Large intestine (tissue), 3 donors: ENCODE measurements around the gene CRYAB. TPM values are rescaled to one million over a fixed set of nuclear protein-coding genes. Genes with fewer than 3 reads are reported as not detected.
A peak's percentile ranks its signal among the peaks of the same experiment; 100 is the strongest.
"Not testable (repeated sequence)": the region's sequence is repeated elsewhere in the genome, so short reads cannot be mapped to it uniquely, and the experiment has no call there.

Source experiments
- DNase-seq, 2 donors: peaks; one replicate each; pipeline versions ENCODE4 v3.0.0 to v3.0.0-alpha.2; 2013
- H3K27ac ChIP-seq: one replicate; pipeline ENCODE4 v1.5.1; 2013; ENCODE audit warnings: low read length
- H3K27me3 ChIP-seq: 2 replicates; pipeline ENCODE4 v1.6.1; 2013; ENCODE audit warnings: low read length; ENCODE audit not compliant: control insufficient read depth, insufficient read depth
- H3K36me3 ChIP-seq: 2 replicates; pipeline ENCODE4 v1.6.1; 2013; ENCODE audit warnings: low read length; ENCODE audit not compliant: control insufficient read depth, insufficient read depth
- H3K4me1 ChIP-seq: one replicate; pipeline ENCODE4 v1.6.1; 2013; ENCODE audit warnings: low read length; ENCODE audit not compliant: control insufficient read depth, insufficient read depth
- H3K4me3 ChIP-seq: one replicate; pipeline ENCODE4 v1.5.1; 2013; ENCODE audit warnings: low read length
- H3K9me3 ChIP-seq: one replicate; pipeline ENCODE4 v1.6.1; 2013; ENCODE audit warnings: mild to moderate bottlenecking, low read depth, low read length, moderate library complexity; ENCODE audit not compliant: control insufficient read depth
- WGBS: methylation state at CpG from one replicate; pipeline ENCODE4 v1.1.5; 2013; ENCODE audit warnings: low lambda C conversion rate; ENCODE audit not compliant: insufficient coverage; 5-methylcytosine and 5-hydroxymethylcytosine counted together
- polyA plus RNA-seq: library from polyadenylated mRNA; unstranded; fragments of 120-200 nt; gene quantifications from one replicate; pipeline ENCODE4 v1.2.1, GENCODE V29; 2013

CRYAB gene
- polyA plus RNA-seq, 1 donor, result 31.9 TPM

- Histone ChIP-seq H3K36me3 (no peaks in the 10 kb centered on the region), H3K27me3 (peaks cover 14% of the 10 kb centered on the region), H3K4me3 (peak overlapping the region; percentile 29), H3K27ac (peak overlapping the region; percentile 65), H3K9me3 (no peaks in the 10 kb centered on the region), H3K4me1 (peaks cover 14% of the 10 kb centered on the region)
- peak in 1 of 2 donors; percentile 30 for DNase-seq
- WGBS, result 60% methylated on average over 2 of the region's 9 CpGs
These were observed 651 bp downstream of the CRYAB start for GRCh38 chr11:111910676-111911562.

- Histone ChIP-seq H3K36me3 (no peaks in the 10 kb centered on the region), H3K4me1 (peaks cover 14% of the 10 kb centered on the region), H3K27me3 (peaks cover 14% of the 10 kb centered on the region), H3K9me3 (no peaks in the 10 kb centered on the region), H3K4me3 (no peak overlapping the region), H3K27ac (no peak overlapping the region)
- DNase-seq, result no peak
- WGBS, result no CpG with 5 or more reads among the region's 5 CpGs
These were observed 2.2 kb downstream of the CRYAB start for GRCh38 chr11:111909378-111909777.

GRCh38 chr11:111908639-111909305 lies 2.8 kb downstream of the CRYAB start:
- DNase-seq, result no peak
- no peaks in the 10 kb centered on the region for H3K36me3 ChIP-seq
- WGBS, result no CpG with 5 or more reads among the region's 5 CpGs
- H3K27ac ChIP-seq, result no peak overlapping the region
- no peak overlapping the region for H3K4me3 ChIP-seq
- peaks cover 14% of the 10 kb centered on the region for H3K27me3 ChIP-seq
- no peaks in the 10 kb centered on the region for H3K9me3 ChIP-seq
- peaks cover 14% of the 10 kb centered on the region for H3K4me1 ChIP-seq

GRCh38 chr11:111906680-111907079 lies 4.9 kb downstream of the CRYAB start:
- WGBS, result no CpG with 5 or more reads among the region's 1 CpG

GRCh38 chr11:111905411-111905810 lies 6.2 kb downstream of the CRYAB start:
- Histone ChIP-seq H3K4me3 (no peak overlapping the region), H3K27ac (no peak overlapping the region), H3K4me1 (no peaks in the 10 kb centered on the region), H3K36me3 (no peaks in the 10 kb centered on the region), H3K9me3 (no peaks in the 10 kb centered on the region), H3K27me3 (no peaks in the 10 kb centered on the region)
- no peak for DNase-seq
- WGBS, result 80% methylated on average over 2 of the region's 2 CpGs

More at GRCh38 chr11:111906680-111907079, 4.9 kb downstream of the CRYAB start:
- no peak overlapping the region for H3K27ac ChIP-seq
- no peaks in the 10 kb centered on the region for H3K27me3 ChIP-seq
- DNase-seq, result no peak
- peaks cover 7% of the 10 kb centered on the region for H3K4me1 ChIP-seq
- no peaks in the 10 kb centered on the region for H3K9me3 ChIP-seq
- no peak overlapping the region for H3K4me3 ChIP-seq
- no peaks in the 10 kb centered on the region for H3K36me3 ChIP-seq

GRCh38 chr11:111886844-111887243 lies 24.7 kb downstream of the CRYAB start:
- DNase-seq, result no peak
- Histone ChIP-seq H3K9me3 (no peaks in the 10 kb centered on the region), H3K4me3 (no peak overlapping the region), H3K27me3 (no peaks in the 10 kb centered on the region), H3K36me3 (no peaks in the 10 kb centered on the region), H3K4me1 (no peaks in the 10 kb centered on the region), H3K27ac (no peak overlapping the region)
- 95% methylated on average over 2 of the region's 2 CpGs for WGBS

GRCh38 chr11:111886032-111886431 lies 25.5 kb downstream of the CRYAB start:
- Histone ChIP-seq H3K4me3 (no peak overlapping the region), H3K27me3 (no peaks in the 10 kb centered on the region), H3K4me1 (no peaks in the 10 kb centered on the region), H3K27ac (no peak overlapping the region), H3K9me3 (no peaks in the 10 kb centered on the region), H3K36me3 (no peaks in the 10 kb centered on the region)
- 100% methylated on average over 3 of the region's 4 CpGs for WGBS
- DNase-seq, result no peak

GRCh38 chr11:111885053-111885452 lies 26.5 kb downstream of the CRYAB start:
- H3K27ac ChIP-seq, H3K36me3 ChIP-seq, H3K9me3 ChIP-seq, H3K4me1 ChIP-seq, H3K4me3 ChIP-seq, DNase-seq, H3K27me3 ChIP-seq: not testable (repeated sequence)
- whole genome bisulfite sequencing, result 72% methylated on average over 3 of the region's 4 CpGs

GRCh38 chr11:111882202-111882601 lies 29.4 kb downstream of the CRYAB start:
- Histone ChIP-seq H3K27me3 (no peaks in the 10 kb centered on the region), H3K4me1 (peaks cover 13% of the 10 kb centered on the region), H3K36me3 (no peaks in the 10 kb centered on the region), H3K27ac (no peak overlapping the region), H3K4me3 (no peak overlapping the region), H3K9me3 (no peaks in the 10 kb centered on the region)
- WGBS, result no CpG with 5 or more reads among the region's 5 CpGs
- no peak for DNase-seq

- no peaks in the 10 kb centered on the region for H3K27me3 ChIP-seq
- H3K4me3 ChIP-seq, result peak overlapping the region; percentile 85
- H3K36me3 ChIP-seq, result peaks cover 4% of the 10 kb centered on the region
- 14% methylated on average over 1 of the region's 6 CpGs for WGBS
- H3K4me1 ChIP-seq, result peaks cover 13% of the 10 kb centered on the region
- DNase-seq, result no peak
- peak overlapping the region; percentile 96 for H3K27ac ChIP-seq
- no peaks in the 10 kb centered on the region for H3K9me3 ChIP-seq
These were observed 32.0 kb downstream of the CRYAB start for GRCh38 chr11:111879637-111879960.
